ENCODE results near the gene INF2.

Gene INF2

DNA sequence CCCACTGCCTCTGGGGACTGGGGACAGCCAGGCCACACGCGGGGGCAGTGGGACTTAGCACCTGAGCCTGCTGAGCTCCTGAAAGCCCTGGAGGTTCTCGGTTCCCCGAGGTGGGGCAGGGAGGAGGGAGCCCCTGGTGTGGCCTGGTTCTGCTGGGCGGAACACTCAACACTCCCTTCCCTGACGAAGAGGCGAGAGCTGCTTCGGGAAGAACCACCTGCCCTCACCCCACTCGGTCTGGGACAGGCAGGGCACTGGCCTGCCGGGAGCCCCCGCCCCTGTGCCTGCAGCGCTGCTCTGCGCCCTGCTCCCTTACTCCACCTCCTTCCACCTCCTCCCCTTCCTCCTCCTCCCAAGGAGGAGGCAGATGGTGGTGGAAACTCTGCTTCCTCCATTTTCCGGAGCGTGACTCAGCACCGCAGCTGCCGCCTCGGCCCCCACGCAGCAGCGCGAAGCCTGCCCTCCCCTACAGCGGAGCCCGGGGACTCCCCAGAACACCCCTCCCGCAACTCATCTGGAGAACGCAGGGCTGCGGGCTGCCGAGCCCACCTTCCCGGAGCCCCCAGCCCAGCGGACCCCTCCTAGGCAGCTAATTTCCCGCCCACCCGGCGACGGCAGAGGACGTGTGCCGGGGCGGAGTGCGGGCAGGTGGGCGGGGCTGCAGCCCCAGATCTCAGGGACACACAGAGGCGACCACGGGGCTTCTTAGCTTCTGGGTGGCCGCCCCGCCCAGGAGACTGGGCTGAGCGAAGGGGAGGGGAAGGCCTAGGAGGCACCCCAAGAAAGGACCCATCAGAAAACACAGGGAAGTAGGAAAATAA is 11.7 kb upstream of the INF2 start:
- DNase-seq, result peak; percentile 57 to 65

DNA sequence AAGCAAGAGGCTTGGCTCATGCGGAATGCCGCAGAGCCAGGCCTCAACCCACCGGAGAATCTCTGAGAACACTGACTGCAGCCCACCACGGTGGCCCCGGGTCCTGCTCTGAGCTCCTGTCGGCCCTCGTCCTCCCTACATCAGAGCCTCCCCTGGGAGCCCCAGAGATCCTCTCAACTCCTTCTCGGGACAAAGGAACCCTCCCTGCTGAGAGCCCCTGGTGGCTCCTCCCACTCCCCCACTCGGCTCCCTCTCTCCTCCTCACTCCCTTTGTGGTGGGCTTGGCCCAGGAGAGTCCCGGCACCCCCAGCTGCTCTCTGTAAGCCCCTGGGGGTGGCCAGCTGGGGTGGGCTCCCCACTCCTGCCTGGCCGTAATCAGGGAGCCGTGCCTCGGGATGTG is 11.1 kb upstream of the INF2 start:
- DNase-seq, result no peak

DNA sequence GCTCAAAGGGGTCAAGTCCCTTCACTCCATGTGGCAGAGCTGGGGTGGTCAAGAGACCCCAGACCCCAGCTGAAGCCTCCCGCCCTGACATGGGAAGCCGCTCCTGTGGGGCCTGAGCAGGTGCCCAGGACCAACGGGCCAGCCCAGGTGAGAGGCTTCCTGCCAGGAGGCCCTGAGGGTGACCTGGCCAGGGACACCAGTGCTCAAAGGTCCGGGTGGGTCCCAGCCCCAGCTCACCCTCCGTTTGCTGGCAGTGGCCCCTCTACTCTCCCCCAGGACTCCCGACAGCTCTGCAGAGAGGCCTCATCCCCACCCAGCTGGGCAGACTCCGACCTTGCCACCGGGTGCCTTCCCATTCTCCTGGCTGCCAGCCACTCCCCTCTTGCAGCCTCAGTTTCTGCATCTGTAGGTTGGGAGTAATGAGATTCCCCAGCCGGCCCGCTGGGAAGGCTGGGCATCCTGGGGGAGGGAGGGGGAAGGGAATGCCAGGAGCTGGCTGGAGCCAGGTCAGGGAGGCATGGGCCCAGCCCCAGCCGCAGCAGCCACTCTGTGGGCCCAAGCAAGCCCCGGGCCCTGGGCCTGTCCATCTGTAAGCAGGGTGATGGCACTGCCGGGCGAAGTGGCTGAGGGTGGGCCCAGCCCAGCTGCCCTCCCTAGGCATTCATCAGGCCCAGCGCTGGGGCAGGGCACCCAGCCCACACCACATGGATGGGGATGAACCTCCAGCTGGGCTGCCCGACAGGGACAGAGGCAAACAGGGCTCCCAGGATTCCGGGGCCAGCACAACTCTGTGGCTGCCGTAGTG is 10.3 kb upstream of the INF2 start:
- no peak for DNase-seq

DNA sequence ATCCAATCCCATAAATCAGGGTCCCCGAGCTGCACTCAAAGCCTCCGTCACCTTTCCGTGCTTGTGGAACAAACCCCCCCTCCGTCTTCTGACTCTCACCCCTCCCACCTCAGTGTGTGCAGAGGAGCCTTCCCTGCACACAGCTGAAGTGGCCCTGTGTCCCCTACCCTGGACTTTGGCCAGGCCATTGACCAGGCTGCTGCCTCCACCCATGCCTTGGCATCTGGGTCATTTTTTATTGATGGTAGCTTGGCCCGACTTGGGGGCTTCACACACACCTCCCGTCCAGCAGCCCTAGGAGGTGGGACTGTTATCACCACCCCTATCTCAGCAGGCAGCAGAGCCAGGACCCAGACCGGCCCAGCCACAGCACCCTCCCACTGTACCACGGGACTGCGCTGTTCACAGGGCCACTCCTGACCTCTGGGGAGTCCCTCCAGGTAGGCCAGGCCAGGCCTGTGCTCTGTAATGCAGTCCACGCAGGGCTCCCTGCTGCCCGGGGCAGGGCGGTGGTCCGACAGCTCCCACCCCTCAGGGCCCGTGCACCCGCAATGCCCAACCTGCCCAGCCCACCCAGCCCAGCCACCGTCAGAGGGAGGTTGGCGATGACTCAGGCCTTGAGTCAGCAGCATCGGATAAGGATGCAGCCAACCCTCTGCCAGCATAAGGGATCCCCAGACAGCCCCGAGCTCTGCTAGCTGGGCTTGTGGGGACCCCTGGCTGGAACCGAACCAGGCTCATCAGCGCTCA is 9.2 kb upstream of the INF2 start:
- DNase-seq, result no peak

DNA sequence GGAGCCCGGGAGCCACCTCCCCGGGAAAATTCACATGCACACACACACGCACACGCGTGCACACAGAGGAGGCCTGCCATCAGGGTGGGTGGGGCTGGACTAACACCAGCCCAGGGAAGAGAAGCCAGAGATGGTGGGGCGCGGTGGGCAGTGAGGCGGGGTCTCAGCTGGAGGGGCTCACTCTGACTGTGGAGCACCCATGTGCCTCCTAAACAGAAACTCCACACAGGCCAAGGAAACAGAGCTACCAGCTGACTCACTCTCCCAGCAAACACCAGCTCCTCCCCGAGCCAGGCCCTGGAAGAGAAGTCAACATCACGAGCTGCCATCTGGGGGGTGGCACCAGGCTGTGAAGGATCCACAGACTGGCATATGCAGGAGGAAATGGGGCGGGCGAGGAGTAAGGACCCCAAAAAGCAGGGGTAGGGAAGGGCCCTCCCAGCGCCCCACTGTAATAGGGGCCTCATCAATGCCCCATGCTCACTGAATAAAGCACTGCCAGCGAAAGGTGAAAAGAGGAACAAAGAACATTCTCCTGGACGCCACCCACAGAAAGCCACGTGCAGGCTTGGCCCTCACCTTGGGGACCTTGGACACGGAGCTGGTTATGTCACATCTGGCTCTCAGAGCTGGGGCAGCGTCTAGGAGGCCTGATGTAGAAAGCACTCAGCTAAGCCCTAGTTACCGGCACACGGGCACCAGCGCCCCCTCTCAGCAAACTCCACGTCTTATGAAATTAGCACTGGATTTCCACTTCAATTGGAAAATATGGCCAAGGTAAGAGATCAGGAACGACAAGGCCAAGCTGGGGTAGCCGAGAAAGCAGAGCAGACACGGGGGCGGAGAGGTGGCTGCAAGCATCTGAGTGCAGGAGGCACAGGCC is 8.4 kb upstream of the INF2 start:
- DNase-seq, result peak in 1 of 2 donors; percentile 54

DNA sequence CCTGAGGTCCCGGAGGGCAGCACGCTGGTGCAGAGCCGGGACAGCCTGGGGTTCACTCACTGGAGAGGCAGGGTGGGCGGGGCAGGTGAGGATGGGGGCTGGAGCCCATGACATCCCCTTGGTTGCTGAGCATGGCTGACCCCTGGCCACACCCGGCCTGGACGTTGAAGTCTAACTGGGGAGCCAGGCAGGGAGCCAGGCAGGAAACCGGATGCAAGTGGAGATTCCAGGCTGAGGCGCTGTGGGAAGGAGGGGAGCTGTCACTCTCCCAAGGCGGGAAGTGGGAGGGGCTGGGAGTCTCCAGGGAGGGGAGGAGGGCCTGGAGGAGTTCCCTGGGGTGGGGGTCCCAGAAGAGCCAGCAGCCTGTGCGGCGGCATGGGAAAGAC is 7.7 kb upstream of the INF2 start:
- no peak for DNase-seq

DNA sequence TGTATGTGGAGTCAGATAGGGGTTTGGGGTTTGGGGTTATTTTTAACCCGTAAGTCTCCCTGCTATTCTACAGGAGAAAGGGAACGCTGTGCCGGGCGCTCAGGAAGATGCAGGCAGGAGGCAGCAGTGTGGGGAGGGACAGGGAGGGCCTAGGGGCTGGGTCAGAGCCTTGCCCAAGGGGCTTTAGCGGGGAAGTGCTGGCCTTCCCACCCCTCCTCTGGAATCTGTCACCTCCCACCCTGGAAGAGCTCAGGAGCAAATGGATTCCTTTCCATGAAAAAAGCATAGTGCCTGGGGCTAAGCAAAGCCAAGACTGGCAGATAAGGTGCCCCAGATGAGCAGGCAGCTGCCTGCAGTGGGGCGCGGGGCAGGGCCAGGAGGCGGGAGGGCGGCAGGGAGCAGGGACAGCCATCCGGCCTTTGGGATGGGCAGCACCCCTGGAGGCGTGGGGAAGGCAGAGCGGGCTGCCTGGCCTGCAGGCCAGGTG is 7.3 kb upstream of the INF2 start:
- no peak for DNase-seq

DNA sequence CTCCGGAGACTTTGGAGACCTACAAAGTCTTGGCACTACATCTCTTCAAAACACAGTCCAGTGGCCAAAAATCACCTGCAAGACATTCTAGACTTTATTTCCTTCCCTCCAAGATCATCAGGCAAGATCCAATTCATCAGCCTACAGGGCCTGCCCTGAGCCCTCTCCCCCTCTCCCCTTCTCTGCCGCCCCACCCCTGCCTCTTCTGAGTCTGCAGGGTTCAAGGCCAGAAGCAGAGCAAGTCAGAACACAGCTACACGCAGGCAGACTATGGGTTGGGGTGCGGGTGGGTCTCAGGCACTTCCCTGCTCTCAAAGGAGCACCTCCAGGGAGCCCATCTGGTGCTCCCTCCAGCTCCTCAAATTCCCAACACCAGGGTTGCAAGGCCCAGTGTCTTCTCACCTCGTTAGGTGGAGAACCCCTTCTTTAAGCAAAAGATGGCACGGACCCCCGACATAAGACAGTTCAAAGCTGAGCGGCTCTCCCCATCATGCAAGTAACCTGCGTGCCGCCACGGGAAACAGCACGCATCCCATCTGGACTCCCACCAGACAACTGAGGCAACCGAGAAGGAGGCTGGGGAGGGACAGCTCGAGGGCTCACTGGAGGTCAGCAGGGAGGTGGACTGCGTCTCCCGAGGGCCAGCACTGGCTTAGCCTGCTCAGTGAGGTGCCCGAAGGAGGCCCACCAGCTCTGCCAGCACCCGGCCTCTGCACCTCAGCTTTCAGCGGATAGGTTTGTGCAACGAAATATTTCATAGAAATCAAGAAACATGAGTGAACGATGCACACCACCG is 5.6 kb upstream of the INF2 start:
- DNase-seq, result no peak

DNA sequence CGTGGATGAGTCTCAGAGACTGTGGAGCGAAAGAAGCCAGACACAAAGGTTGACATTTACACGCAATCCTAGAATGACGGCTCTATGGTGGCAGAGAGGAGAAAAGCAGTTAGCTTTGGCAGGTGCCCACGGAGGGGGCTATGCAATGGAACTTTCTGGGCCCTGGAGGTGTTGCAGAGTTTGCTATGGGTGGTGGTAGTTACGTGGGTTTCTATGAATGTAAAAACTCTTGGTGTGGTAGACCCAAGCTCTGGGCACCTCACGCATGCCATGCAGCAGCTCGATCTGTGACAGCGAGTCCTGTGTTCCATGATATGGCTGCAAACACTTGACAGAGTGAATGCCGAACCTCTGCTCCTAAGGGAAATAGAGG is 5.0 kb upstream of the INF2 start:
- DNase-seq, result no peak

DNA sequence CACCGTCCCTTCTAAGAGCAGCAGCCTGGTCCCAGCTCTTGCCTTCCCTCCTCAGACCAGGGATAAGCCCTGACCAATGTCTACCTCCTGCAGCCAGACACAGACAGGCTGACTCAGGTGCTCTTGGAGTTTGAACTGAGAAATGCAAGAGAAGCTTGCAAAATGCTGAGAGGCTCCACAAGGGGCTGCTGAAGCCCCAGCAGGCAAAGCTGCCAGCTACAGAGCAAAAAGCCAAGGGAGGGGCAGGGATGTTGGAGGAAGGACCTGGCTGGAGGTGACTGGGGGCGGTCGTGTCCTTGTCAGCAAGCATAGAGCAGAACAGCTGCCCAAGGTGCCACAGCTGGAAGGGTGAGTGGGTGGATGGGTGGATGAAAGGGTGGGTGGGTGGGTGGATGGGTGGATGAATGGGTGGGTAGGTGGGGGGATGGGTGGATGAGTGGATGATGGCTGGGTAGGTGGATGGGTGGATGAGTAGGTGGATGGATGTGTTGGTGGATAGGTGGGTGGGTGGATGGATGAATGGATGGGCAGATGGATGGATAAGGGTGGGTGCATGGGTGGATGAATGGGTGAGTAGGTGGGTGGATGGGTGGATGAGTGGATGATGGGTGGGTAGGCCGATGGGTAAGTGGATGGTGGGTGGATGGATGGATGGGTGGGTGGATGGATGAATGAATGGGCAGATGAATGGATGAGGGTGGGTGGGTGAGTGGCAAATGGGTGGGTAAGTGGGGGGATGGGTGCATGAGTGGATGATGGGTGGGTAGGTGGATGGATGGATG is 4.0 kb upstream of the INF2 start:
- DNase-seq, result no peak

DNA sequence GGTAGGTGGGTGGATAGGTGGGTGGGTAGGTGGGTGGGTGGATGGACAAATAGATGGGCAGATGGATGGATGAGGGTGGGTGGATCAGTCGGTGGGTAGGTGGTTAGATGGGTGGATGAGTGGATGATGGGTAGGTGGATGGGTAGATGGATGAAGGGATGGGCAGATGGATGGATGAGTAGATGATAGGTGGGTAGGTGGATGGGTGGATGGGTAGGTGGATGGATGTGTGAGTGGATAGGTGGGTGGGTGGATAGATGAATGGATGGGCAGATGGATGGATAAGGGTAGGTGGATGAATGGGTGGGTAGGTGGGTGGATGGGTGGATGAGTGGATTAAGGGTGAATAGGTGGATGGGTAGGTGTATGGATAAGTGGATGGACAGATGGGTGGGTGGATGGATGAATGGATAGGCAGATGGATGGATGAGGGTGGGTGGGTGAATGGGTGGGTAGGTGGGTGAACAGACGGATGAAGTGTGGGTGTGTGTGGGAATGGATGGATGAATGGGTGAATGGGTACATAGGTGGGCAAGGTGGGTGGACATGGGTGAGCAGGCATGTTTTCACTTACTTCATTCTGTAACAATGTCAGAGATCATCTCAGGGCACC is 3.3 kb upstream of the INF2 start:
- DNase-seq, result no peak

DNA sequence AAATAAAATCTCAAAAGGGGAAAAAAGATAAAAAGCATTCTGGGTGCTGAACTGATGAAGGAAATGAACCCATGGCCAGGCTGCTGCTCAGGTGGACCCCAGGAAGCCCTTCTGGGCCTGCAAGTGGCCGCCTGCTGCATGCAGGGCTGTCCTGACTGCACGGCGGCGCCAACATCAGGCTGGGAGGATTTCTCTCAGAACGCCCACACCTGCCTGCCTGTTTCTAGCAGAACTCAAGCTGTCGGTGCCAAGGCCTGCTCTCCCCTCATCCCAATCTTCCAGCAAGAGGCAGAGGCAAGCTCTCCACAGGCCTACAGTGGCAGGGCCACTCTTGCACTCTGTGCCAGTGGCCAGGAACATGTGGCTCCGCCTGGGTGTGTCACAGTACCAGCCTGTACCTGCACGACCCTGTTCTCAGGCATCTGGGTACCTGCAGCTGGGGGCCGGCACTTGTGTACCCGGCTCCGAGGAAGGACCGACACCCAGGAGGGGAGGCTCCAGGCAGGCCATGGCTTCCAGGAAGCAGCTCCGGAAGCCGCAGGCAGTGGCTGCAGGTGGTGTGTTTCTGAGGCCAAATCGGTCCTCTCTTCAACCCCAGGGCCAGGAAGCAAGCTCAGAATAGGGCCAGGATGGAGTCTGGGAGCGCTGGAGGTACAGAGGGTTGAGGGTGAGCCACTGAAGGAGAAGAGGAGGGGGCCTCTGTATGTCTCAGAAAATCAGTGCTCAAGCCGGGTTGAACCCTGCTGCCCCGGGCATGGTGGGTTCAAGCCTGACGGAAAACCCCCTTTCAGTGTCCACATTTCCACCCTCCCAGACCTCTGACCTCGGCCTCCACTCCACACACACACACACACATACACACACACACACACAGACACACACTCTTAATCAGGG is 2.5 kb upstream of the INF2 start:
- peak in 1 of 2 donors; percentile 28 for DNase-seq

DNA sequence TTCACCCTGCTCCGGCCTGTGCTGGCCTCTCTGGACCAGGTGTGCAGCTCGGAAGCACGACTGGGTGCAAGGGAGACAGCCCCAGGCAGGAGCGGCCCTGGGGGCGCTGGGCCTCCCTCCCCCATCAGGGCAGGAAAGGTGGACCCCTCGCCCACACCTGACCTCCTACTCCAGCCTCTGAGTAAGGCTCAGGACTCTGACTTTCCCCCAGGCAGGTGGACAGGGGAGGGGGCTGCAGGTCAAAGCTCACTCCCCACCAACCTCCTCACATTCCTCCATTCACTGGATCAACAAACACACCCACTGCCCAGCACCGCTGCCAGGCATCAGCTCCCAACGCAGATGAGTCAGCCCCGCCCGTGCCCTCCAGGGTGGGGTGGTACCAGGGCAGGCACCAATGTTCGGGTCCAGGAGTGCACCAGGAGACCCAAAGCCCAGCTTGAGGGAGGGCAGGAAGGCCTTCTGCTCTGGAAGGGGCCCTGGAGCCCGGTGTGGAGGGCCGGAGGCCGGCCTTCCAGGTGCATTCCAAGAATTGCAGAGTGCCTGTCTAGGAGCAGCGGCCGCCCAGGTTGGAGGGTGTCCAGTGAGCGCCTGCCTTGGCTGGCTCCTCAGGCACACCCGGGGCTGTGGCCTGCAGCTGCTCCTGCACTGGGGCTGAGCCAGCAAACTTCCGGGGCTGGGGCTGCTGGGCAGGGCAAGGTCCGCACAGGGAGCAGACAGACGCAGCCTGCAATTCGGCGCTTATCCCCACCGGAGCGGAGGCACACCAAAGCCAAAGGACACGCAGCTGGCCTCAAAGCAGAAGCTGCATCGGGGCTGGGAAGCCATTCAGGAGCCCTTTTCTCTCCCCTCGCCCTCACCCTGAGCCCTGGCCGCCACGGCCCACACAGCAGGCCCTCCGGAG is 1.6 kb upstream of the INF2 start:
- DNase-seq, result no peak

DNA sequence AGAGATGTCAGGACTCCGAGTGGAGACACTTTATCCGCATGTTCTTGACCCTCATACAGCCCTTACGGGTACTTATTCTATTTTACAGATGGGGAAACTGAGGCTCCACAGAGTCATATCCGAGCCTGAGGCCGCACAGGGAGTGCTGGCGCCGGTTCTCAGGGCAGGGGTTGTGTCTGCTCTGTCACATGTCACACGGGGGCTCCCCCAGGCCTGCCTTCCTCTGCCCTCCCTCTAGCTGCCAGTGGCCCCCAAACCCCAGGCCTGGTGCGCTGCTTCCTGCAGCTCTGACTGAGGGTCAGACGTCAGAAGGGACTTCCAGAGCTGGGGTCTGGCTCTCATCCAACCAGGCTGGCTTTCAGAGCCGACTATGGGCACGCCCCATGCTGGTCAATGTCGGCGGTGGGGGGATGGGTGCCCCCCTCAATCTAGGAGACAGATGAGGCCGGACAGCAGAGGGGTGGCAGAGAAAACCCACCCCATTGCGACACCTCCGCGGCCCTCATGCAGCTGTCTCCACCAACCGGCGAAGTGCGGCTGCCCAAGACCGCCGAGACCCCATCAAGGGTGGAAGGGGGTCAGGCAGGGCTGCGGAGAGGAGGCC is 811 bp upstream of the INF2 start:
- peak in 1 of 2 donors; percentile 24 for DNase-seq

DNA sequence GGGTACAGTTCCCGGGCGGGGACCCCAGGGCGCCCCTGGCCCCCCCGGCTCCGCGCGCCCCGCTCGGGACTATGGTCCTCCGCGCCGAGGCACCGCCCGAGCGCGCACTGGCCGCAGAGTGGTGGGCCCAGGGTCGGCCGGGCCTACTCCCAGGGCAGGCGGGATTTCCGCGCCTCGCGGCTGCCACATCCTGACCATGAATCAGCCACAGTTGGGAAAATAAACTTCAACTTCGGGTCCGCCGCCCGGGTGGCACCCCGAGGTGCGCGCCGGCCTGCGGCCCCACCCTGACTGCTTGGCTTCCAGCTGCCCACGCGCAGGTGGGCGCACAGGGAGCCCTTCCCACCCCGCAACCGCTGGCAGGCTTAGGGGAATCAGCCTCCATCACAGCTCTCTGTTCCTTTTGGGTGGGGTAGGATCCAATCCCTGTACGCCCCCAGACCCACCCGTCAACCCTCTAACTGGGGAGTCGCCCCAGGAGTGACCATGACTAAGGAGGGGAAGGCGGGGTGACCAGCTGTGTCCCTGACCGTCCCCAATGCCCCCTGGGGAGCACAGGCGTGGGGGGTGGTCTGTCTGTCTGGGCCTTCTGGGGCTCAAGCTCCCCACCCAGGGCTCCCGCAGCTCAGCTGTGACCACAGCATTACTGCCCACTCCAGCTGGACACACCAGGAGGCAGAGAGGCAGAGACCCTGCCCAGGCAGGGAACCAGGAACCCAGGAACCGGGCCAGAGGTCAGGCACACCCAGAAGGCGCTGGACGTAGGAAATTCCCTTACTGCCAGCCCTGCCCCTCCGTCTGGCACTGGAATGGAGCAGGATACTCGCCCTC is 678 bp downstream of the INF2 start:
- no peak for DNase-seq

DNA sequence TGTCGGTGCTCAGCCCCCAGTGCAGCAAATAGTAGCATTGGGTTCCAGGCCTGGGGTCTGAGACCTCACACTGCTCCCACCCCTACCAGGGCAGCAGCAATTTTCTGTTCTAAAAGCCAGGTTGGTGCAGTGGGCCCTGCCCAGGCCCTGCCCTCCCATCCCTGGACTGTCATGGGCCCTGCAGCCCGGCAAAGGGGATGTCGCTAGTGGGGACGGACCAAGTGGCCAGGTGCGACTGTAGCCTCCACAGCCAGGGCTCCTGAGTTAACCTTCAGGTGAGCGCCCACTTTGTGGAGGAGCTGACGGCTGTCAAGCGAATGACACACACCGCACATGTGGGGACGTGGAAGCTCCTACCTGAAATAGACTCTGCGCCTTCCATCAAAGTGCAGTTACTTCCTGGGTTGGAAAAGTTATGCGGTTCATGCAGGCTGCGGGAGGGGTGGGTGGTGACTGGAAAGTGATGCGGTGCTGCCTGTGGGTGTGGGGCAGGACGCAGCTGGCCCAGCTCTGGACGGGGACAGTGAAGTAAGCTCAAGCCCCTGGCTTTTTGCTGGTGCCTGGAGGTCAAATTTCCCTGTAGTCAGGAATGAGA is 1.5 kb downstream of the INF2 start:
- DNase-seq, result no peak

All from CD4-positive, alpha-beta T cell treated with Interleukin-4 for 1 hour (primary cell).